Thymus (tissue), 11 donors: ENCODE data around the gene RNU1-3. TPM values are rescaled to one million over a fixed set of nuclear protein-coding genes. Genes with fewer than 3 reads are reported as not detected.
"Not testable (repeated sequence)": the region's sequence is repeated elsewhere in the genome, so short reads cannot be mapped to it uniquely, and the experiment has no call there.

Experiments
- DNase-seq, 9 donors: peaks; one replicate each; pipeline ENCODE4 v3.0.0-alpha.2; 2013; ENCODE audit warnings: low spot score in 9 of 9, low read depth in 6 of 9, missing footprints in 1 of 9
- H3K27ac ChIP-seq, 2 donors: one replicate each; pipeline ENCODE4 v1.5.1; 2013; ENCODE audit warnings: control low read depth in 1 of 2, low read depth in 1 of 2, low read length in 1 of 2, mild to moderate bottlenecking in 1 of 2, moderate library complexity in 1 of 2
- H3K27me3 ChIP-seq, 2 donors: one replicate each; pipeline ENCODE4 v1.5.1; 2013; ENCODE audit warnings: low read length in 1 of 2; ENCODE audit not compliant: control insufficient read depth in 2 of 2, insufficient read depth in 1 of 2
- H3K36me3 ChIP-seq, 2 donors: one replicate each; pipeline ENCODE4 v1.5.1; 2013; ENCODE audit warnings: low read length in 1 of 2, mild to moderate bottlenecking in 1 of 2, moderate library complexity in 1 of 2; ENCODE audit not compliant: control insufficient read depth in 2 of 2, insufficient read depth in 2 of 2
- H3K4me1 ChIP-seq, 2 donors: one replicate each; pipeline ENCODE4 v1.5.1; 2013; ENCODE audit warnings: low read length in 2 of 2; ENCODE audit not compliant: control insufficient read depth in 2 of 2, insufficient read depth in 2 of 2
- H3K4me3 ChIP-seq, 2 donors: one replicate each; pipeline ENCODE4 v1.5.1; 2013; ENCODE audit warnings: low read length in 2 of 2, control low read depth in 1 of 2, mild to moderate bottlenecking in 1 of 2
- H3K9me3 ChIP-seq, 2 donors: one replicate each; pipeline ENCODE4 v1.5.1; 2013; ENCODE audit warnings: low read length in 1 of 2, mild to moderate bottlenecking in 1 of 2; ENCODE audit not compliant: control insufficient read depth in 2 of 2, insufficient read depth in 1 of 2
- WGBS: extraction: QIAGEN DNeasy Blood & Tissue Kit; methylation state at CpG from one replicate; pipeline ENCODE4 v1.1.7; 2013; 5-methylcytosine and 5-hydroxymethylcytosine counted together
- polyA plus RNA-seq: library from polyadenylated mRNA; stranded (reverse); fragments of 200-250 nt; gene quantifications from one replicate; pipeline ENCODE4 v1.2.3, GENCODE V29; 2013
- total RNA-seq: library from RNA; stranded (reverse); fragments of 120-200 nt; gene quantifications from one replicate; pipeline ENCODE4 v1.2.4, GENCODE V29; 2013
- donor health status: healthy.

The RNU1-3 gene
- total and polyA plus RNA-seq, 2 donors, result 17,380 TPM; not detected in 1

- not testable (repeated sequence) for H3K9me3 ChIP-seq, DNase-seq, H3K27me3 ChIP-seq, H3K4me3 ChIP-seq, H3K4me1 ChIP-seq, H3K27ac ChIP-seq
- peaks cover 39 to 42% of the 10 kb centered on the region in 2 donors for H3K36me3 ChIP-seq
- 98% methylated on average over 5 of the region's 5 CpGs for WGBS
Observed at GRCh38 chr1:16635959-16636358, 30.8 kb downstream of the RNU1-3 start.

DNA sequence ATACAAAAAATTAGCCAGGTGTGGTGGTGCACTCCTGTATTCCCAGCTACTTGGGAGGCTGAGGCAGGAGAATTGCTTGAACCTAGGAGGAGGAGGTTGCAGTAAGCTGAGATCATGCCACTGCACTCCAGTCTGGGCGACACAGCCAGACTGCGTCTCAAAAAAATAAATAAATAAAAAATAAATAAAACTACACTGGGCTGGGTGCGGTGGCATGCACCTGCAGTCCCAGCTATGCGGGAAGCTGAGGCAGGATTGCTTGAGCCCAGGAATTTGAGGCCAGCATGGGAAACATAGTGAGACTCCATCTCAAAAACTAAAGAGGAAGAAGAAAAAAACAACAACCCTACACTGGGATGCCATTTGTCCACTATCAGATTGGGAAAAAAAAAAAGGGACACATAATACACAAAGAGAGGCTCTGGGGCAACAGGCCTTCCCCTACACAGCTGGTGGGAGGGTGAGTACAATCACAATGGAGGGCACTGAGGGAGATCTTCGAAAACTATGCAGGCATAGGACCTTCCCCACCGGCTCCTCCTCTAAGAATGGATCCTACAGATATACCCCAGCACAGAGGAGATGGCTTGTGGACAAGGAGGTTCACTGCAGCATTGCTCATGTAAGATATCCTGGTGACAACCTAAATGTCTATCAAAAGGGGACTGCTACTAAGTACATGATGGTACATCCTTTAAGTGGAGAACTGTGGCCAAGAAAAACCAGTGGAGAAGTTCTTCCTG, 33.0 kb downstream of the RNU1-3 start:
- H3K4me1 ChIP-seq, DNase-seq, H3K9me3 ChIP-seq, H3K4me3 ChIP-seq, H3K27me3 ChIP-seq, H3K27ac ChIP-seq: not testable (repeated sequence)
- peaks cover 59 to 63% of the 10 kb centered on the region in 2 donors for H3K36me3 ChIP-seq
- 98% methylated on average over 6 of the region's 6 CpGs for WGBS

DNA sequence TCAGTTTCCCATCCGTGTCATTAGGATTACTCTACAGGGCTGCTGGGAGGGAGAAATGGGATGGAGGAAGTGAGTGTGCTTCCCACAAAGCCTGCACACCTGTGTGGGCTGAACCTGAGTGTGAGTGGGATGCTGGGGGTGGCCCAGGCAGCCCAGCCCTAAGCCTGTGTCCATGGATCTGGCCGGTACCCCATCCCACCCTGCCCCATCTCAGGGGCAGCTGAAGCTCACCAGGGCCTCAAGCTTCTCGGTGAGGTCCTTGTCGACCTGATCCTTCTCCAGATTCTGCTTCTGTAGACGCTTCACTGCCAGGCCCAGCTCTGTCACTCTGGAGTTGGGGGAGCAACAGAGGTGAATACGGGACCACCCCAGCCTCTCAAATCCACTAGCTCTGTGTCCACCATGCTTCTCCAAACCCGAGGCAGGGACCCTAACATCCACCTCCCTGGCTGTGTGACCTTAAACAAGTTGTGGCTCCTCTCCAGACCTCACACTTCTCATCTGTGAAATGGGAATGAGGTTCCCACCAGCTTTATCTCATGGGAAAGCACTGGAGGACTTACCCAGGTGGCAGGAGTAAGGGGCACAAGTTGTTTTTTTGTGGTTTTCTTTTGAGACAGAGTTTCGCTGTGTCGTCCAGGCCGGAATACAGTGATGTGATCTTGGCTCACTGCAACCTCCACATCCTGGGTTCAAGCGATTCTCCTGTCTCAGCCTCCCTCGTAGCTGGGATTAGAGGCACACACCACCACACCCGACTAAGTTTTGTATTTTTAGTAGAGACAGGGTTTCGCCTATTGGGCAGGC, 34.5 kb downstream of the RNU1-3 start:
- DNase-seq, H3K4me1 ChIP-seq: not testable (repeated sequence)
- peaks cover 69 to 73% of the 10 kb centered on the region in 2 donors for H3K36me3 ChIP-seq

DNA sequence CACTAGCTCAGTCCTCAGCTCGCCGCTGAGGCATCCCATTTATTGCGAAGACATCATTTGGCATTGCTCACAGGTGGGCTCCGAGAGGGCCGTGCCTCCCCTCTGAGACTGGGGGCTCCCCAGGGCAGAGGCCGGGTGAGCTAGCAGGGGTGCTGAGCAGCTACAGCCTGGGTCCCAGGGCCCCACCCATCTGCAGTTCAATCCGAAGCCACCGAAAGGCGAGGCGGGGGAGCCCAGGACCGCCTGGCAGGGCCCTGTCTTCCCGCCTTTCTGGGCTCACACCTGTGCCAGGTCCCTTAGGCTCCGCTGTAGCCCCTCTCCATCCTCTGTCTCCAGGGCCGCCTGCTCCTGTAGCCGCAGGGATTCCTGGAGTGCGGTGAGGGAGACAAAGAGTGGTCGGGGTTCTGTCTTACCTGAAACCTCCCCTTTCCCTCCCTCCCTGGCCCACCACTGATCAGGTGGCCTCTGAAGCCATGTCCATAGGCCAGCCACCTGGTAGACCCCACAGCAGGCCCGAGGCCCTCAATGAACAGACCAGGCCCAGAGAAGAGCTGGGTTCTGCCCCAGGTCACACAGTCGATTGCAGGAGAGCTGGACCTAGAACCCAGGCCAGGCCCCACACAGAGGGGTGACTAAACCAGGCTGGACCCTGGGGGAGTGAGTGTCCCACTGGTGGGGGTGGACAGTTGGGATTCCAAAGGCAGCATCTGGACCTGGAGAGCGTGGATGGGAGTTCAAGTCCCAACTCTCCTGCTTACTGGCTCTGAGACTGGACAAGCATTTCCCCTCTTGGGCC, 35.3 kb downstream of the RNU1-3 start:
- DNase-seq, result no peak
- H3K4me3 ChIP-seq, result no peak overlapping the region
- WGBS, result 92% methylated on average over 20 of the region's 20 CpGs
- no peak overlapping the region for H3K27ac ChIP-seq
- H3K9me3 ChIP-seq, result peaks cover 0 to 5% of the 10 kb centered on the region in 2 donors
- H3K36me3 ChIP-seq, result peaks cover 76 to 77% of the 10 kb centered on the region in 2 donors
- H3K27me3 ChIP-seq, result no peaks in the 10 kb centered on the region
- no peaks in the 10 kb centered on the region for H3K4me1 ChIP-seq

More for the DNA sequence above, 34.5 kb downstream of the RNU1-3 start:
- H3K4me3 ChIP-seq, H3K9me3 ChIP-seq, H3K27me3 ChIP-seq, H3K27ac ChIP-seq: not testable (repeated sequence)
- WGBS, result 94% methylated on average over 14 of the region's 14 CpGs

- Histone ChIP-seq H3K27me3 (no peaks in the 10 kb centered on the region), H3K4me3 (no peak overlapping the region), H3K27ac (no peak overlapping the region), H3K9me3 (peaks cover 0 to 5% of the 10 kb centered on the region in 2 donors), H3K36me3 (peaks cover 82 to 84% of the 10 kb centered on the region in 2 donors), H3K4me1 (no peaks in the 10 kb centered on the region)
- DNase-seq, result no peak
- WGBS, result 98% methylated on average over 36 of the region's 36 CpGs
Observed at GRCh38 chr1:16630661-16631247, 36.0 kb downstream of the RNU1-3 start.

- not testable (repeated sequence) for H3K9me3 ChIP-seq, DNase-seq, H3K4me3 ChIP-seq, H3K27me3 ChIP-seq, H3K27ac ChIP-seq, H3K4me1 ChIP-seq
- peaks cover 85 to 91% of the 10 kb centered on the region in 2 donors for H3K36me3 ChIP-seq
- WGBS, result 98% methylated on average over 21 of the region's 21 CpGs
Observed at GRCh38 chr1:16629916-16630530, 36.7 kb downstream of the RNU1-3 start.

GRCh38 chr1:16628361-16629111, 38.2 kb downstream of the RNU1-3 start:
- Histone ChIP-seq H3K4me1 (peaks cover 0 to 4% of the 10 kb centered on the region in 2 donors), H3K4me3 (no peak overlapping the region), H3K27me3 (no peaks in the 10 kb centered on the region), H3K27ac (no peak overlapping the region), H3K36me3 (peaks cover 87 to 93% of the 10 kb centered on the region in 2 donors), H3K9me3 (peaks cover 0 to 9% of the 10 kb centered on the region in 2 donors)
- DNase-seq, result no peak
- WGBS, result 96% methylated on average over 19 of the region's 19 CpGs

- not testable (repeated sequence) for H3K4me3 ChIP-seq, H3K27me3 ChIP-seq, DNase-seq, H3K4me1 ChIP-seq, H3K27ac ChIP-seq
- H3K9me3 ChIP-seq, result peaks cover 0 to 13% of the 10 kb centered on the region in 2 donors
- peaks cover 82 to 91% of the 10 kb centered on the region in 2 donors for H3K36me3 ChIP-seq
- WGBS, result 92% methylated on average over 15 of the region's 15 CpGs
Observed at GRCh38 chr1:16626409-16626983, 40.3 kb downstream of the RNU1-3 start.
